GM18520 (cell line): ENCODE measurements around the gene RAB26.
"Not testable (repeated sequence)": the region's sequence is repeated elsewhere in the genome, so short reads cannot be mapped to it uniquely, and the experiment has no call there.

Experiments used
- ATAC-seq: cut with Tn5 transposase; IDR thresholded peaks from one replicate; pipeline ENCODE4 v1.9.1; 2021; ENCODE audit not compliant: unreplicated experiment

RAB26 gene

GRCh38 chr16:2147981-2148671 lies at the start of gene RAB26:
Gene RAB26 (plus strand): TSS chr16:2148625. CDS start chr16:2148784, 159 bp downstream.
- ATAC-seq, result no peak

GRCh38 chr16:2101581-2101980 lies 46.8 kb upstream of the RAB26 start:
- ATAC-seq, result not testable (repeated sequence)

DNA sequence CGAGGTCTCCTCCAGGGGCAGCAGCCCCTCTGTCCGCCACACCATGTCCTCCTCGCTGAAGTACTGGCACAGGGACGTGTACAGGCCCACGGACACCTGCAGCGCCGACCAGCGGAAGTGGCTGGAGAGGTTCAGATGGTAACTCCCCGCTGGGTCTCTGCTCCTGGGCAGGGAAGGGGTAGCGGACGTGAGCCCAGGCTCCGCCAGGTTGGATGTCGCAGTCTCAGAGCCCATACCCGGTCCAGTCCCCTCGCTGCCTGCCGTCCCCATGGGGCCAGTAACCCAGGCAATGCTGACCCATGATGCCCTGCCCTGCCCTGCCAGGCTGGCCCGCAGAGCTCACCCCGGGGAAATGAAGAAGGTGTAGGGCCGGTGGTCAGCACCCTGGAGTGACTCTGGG lies 46.0 kb upstream of the RAB26 start:
- no peak for ATAC-seq

GRCh38 chr16:2104464-2104863 lies 44.0 kb upstream of the RAB26 start:
- not testable (repeated sequence) for ATAC-seq

- not testable (repeated sequence) for ATAC-seq
These were observed 43.1 kb upstream of the RAB26 start for GRCh38 chr16:2105291-2105690.

DNA sequence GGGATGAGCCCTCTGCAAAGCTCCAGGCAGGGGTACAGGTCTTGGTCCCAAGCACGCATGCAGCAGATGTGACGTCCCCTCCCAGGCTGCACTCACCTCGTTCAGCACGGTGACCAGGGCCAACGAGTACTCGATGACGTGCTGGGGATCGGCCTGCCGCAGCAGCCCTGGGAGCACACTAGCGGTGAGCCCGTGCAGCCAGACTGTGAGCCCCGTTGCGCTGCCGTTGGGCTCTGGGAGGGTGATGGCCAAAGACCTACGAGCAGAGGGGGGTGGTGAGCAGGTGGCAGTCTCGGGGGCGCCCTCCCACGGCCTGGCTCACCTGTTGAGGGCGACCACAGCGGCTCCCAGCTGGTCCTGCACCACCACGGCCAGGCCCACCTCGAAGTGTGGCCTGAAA lies 42.7 kb upstream of the RAB26 start:
- ATAC-seq, result not testable (repeated sequence)

DNA sequence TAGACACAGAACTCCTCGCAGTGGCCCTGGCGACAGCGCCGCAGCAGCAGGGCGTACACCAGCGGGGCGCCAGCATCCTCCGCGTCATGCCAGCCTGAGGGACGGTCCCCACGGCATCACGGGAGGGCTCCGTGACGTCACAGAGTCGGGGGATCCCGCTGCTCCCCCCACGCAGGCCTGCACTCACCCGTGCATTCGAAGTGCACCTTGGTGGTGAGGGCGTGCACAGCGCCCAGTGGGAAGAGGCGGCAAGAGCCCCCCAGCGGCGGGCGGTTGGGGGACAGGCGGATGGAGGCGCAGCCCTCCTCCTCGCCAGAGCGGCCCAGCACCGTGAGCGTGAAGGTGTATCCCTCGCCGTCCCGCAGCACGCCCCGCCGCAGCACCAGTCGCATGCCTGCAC lies 42.2 kb upstream of the RAB26 start:
- not testable (repeated sequence) for ATAC-seq

GRCh38 chr16:2107121-2107790 lies 41.2 kb upstream of the RAB26 start:
- not testable (repeated sequence) for ATAC-seq

DNA sequence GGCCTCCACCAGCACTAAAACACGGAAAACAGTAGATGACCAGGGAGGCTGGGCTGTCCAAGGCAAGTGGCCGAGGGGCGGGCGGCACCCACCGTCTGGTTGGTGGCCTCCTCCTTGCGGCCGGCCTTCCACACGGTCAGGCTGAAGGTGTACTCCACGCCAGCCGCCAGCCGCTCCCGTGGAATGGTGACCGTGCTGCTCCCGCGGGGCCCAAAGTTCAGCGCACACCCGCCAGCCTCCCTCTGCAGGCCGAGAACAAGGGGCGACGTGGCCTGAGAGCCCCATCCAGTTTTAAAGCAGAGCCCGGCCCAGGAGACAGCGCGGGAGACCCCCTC lies 40.7 kb upstream of the RAB26 start:
- ATAC-seq, result not testable (repeated sequence)

DNA sequence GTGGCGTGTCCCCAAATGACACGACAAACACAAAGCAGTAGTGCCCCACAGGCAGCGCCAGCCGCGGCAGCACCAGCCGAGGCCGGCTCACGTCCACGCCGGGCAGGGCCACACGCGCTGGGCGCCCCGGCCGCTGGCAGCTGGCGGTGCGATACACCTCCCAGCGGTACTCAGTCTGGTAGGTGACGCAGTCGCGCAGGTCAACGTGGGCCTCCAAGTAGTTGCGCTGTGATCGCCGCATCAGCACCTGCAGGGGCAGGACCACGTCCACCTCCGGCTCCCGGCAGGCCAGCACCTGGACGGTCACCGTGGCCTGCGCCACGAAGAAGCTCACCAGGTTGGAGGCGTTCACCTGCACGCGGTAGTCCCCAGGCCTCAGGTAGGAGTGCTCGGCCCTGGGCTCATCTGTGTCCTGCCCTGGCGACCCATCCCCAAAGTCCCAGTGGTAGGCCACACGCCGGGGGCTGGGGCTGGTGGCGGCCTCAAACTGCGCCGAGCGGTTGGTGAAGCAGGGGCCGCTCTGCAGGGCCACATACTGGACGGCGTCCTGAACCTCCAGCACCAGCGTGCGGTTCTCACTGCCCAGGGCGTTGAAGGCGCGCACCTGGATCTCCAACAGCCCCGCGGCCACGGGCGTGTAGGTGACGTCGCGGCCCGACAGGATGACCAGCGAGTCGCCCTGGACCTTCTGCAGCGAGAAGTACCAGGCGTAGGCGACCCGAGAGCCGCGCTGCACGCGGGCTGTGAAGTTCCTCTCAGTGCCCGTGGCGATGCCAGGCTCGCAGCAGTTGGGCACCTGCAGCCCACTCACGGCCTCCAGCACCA lies 39.8 kb upstream of the RAB26 start:
- not testable (repeated sequence) for ATAC-seq

DNA sequence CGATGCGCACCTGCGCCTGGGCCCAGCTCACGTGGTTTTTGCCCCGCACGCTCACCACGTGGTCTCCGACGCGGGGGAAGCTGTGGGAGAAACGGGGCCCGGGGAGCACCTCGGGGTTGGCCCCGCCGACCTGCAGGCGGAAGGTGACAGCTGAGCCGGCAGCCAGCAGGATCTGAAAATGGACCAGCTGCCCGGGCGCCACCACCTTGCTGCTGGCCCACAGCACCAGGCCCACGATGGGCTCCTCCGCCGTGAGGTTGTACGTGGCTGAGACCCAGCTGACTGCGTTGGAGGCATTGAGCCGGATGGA lies 39.2 kb upstream of the RAB26 start:
- not testable (repeated sequence) for ATAC-seq

- not testable (repeated sequence) for ATAC-seq
These were observed 38.6 kb upstream of the RAB26 start for GRCh38 chr16:2109872-2110271.

- ATAC-seq, result not testable (repeated sequence)
These were observed 38.0 kb upstream of the RAB26 start for GRCh38 chr16:2110332-2111008.

GRCh38 chr16:2111009-2111353 lies 37.4 kb upstream of the RAB26 start:
- ATAC-seq, result not testable (repeated sequence)

GRCh38 chr16:2111412-2112335 lies 36.8 kb upstream of the RAB26 start:
- ATAC-seq, result not testable (repeated sequence)

DNA sequence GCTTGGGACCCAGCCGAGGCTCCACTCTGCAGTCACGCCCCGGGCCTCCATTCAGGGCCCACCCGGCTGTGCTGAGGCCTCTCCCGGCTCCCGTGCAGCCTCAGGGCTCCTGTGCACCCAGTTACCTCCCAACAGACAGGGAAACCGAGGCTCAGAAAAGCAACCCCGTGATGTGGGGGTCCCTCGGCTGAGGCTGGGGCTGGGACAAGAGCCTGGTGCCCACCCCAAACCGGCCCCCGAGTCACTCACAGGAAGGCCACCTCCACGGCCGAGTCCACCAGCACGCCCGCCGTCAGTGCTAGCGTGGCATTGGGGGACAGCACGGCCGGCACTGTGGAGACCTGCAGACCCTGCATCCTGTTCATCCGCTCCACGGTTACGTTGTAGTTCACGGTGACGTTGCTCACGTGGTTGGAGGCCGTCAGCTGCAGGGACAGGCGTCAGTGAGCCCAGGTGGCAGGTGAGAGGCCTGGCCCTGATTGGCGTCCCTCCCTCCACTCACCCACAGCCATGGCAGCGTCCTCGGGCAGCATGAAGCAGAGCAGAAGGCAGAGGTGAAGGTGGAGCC lies 35.8 kb upstream of the RAB26 start:
- not testable (repeated sequence) for ATAC-seq

GRCh38 chr16:2114225-2114624 lies 34.2 kb upstream of the RAB26 start:
- not testable (repeated sequence) for ATAC-seq

DNA sequence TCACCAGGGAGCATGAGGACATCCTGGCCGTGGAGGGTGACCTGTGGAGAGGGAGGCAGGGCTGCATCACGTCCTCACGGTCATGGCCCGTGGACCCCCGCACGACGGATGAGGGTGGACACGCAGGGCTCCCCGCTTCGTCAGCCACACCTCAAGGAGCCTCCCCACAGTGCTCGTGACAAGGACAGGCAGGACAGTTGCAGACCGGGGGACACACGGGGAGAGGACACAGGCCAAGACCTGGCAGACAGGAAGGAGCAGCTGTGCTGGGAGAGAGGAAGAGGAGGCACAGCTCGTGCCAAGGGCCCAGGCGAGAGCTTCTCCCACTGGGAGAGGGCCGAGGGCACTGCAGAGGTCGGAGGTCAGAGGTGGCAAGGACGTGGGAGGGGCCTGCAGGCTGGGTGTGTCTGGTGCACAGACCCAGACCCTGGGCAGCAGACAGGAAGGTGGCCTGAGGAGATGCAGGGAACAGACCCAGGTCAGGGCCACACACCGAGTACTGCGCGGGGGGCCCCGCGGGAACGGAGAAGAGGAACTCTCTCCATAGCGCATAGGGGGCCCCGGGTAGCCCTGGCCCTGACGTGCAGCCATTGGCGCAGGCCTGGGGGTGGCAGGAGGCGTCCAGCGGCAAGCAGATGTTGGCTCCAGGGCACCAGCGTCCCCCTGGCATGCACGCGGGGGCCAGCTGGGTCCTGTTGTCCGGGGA lies 33.4 kb upstream of the RAB26 start:
- not testable (repeated sequence) for ATAC-seq

DNA sequence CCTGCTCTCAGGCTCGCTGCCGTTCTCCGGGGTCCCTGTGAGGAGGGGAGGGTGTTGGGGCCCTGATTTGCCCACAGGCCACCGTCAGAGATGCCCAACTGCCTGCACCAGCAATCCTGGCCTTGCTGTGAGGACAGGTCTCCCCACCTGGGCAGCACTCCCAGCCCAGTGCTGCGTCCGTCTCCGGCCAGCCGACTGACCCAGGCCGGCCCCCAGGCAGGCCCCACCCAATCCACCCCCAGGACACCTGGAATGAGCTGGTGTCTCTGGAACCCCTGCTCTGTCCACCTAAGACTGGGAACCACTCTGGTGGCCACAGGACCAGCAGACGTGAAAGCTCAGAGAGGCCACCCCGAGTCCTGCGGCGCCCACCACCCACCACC lies 32.8 kb upstream of the RAB26 start:
- no peak for ATAC-seq
